HCT116 (cell line): ENCODE measurements around the gene HSDL2.

ENCODE experiments used
- POLR2A ChIP-seq: IDR thresholded peaks from 2 replicates; pipeline ENCODE4 v1.7.0; 2011; ENCODE audit warnings: borderline replicate concordance; ENCODE audit not compliant: insufficient read depth, insufficient read length; ENCODE audit errors: extremely low read depth
- POLR2AphosphoS5 ChIP-seq: IDR thresholded peaks from 2 replicates; pipeline ENCODE4 v1.6.1; 2011; ENCODE audit warnings: mild to moderate bottlenecking, low read depth, low read length, moderate library complexity
- TCF7L2 ChIP-seq: IDR thresholded peaks from 2 replicates; pipeline ENCODE4 v1.7.0; 2011; ENCODE audit warnings: borderline replicate concordance, inconsistent platforms; ENCODE audit not compliant: insufficient read depth, insufficient read length; ENCODE audit errors: extremely low read depth
- TF ChIP-seq, protein P1 (sequence below), 3 experiments: fragments of 200-600 bp in 1 of 3; sonication (generic) in 1 of 3; IDR thresholded peaks in 2 of 3; conservative IDR thresholded peaks in 1 of 3; 2 replicates each; pipeline ENCODE4 v1.5.1; 2012 to 2017; ENCODE audit warnings: low read depth in 2 of 3, low read length in 2 of 3, antibody characterized with exemption in 1 of 3, borderline replicate concordance in 1 of 3, control low read depth in 1 of 3, mild to moderate bottlenecking in 1 of 3, mixed read lengths in 1 of 3, mixed run types in 1 of 3, moderate library complexity in 1 of 3; ENCODE audit not compliant: insufficient read depth in 1 of 3
- TF ChIP-seq, protein P2 (sequence below): IDR thresholded peaks from 2 replicates; pipeline ENCODE4 v1.6.1; 2012; ENCODE audit warnings: low read depth
- TF ChIP-seq, protein P3 (sequence below): IDR thresholded peaks from 2 replicates; pipeline ENCODE4 v1.6.1; 2012

DNA sequence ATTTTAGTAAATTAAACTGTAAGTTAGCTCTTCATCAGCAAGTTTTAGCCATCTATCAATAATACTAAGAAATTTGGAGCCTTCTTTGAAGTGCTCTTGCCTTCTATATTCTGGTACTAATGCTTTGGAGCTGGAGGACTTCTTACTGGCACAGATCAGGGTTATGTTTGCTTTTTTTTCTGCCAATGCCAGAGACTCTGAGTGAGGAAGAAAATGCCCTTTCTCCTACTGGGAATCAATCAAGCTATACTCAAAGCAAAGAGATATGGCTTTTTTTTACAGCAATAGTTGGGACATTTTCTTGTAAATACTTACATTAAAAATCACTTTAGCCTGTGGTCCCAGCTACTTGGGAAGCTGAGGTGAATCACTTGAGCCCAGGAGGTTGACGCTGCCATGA, 4.3 kb downstream of the HSDL2 start:
- TF ChIP-seq, protein P1, sequence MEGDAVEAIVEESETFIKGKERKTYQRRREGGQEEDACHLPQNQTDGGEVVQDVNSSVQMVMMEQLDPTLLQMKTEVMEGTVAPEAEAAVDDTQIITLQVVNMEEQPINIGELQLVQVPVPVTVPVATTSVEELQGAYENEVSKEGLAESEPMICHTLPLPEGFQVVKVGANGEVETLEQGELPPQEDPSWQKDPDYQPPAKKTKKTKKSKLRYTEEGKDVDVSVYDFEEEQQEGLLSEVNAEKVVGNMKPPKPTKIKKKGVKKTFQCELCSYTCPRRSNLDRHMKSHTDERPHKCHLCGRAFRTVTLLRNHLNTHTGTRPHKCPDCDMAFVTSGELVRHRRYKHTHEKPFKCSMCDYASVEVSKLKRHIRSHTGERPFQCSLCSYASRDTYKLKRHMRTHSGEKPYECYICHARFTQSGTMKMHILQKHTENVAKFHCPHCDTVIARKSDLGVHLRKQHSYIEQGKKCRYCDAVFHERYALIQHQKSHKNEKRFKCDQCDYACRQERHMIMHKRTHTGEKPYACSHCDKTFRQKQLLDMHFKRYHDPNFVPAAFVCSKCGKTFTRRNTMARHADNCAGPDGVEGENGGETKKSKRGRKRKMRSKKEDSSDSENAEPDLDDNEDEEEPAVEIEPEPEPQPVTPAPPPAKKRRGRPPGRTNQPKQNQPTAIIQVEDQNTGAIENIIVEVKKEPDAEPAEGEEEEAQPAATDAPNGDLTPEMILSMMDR (IDR thresholded peaks at IDR 0.05 in 2 of 3, conservative IDR thresholded peaks at IDR 0.05 in 1 of 3; ENCODE audit: borderline replicate concordance in 1 of 3, insufficient read depth in 1 of 3, low read depth in 2 of 3, low read length in 2 of 3) = no peak
- TF ChIP-seq POLR2AphosphoS5 (no peak), POLR2A (no peak), TCF7L2 (no peak)
- TF ChIP-seq, protein P2, sequence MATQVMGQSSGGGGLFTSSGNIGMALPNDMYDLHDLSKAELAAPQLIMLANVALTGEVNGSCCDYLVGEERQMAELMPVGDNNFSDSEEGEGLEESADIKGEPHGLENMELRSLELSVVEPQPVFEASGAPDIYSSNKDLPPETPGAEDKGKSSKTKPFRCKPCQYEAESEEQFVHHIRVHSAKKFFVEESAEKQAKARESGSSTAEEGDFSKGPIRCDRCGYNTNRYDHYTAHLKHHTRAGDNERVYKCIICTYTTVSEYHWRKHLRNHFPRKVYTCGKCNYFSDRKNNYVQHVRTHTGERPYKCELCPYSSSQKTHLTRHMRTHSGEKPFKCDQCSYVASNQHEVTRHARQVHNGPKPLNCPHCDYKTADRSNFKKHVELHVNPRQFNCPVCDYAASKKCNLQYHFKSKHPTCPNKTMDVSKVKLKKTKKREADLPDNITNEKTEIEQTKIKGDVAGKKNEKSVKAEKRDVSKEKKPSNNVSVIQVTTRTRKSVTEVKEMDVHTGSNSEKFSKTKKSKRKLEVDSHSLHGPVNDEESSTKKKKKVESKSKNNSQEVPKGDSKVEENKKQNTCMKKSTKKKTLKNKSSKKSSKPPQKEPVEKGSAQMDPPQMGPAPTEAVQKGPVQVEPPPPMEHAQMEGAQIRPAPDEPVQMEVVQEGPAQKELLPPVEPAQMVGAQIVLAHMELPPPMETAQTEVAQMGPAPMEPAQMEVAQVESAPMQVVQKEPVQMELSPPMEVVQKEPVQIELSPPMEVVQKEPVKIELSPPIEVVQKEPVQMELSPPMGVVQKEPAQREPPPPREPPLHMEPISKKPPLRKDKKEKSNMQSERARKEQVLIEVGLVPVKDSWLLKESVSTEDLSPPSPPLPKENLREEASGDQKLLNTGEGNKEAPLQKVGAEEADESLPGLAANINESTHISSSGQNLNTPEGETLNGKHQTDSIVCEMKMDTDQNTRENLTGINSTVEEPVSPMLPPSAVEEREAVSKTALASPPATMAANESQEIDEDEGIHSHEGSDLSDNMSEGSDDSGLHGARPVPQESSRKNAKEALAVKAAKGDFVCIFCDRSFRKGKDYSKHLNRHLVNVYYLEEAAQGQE = no peak
- TF ChIP-seq, protein P3, sequence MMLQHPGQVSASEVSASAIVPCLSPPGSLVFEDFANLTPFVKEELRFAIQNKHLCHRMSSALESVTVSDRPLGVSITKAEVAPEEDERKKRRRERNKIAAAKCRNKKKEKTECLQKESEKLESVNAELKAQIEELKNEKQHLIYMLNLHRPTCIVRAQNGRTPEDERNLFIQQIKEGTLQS = no peak
